Activated gamma-delta T cell treated with Interleukin-2 at 50 U/mL for 16 hours (primary cell): ENCODE data around the gene C16orf78.

Experiments
- DNase-seq: peaks from one replicate; pipeline ENCODE4 v3.0.0-alpha.2; 2020

The C16orf78 gene

GRCh38 chr16:49437344-49437743 lies 63.7 kb downstream of the C16orf78 start:
- no peak for DNase-seq

GRCh38 chr16:49439050-49439449 lies 65.4 kb downstream of the C16orf78 start:
- DNase-seq: no peak

GRCh38 chr16:49439676-49440075 lies 66.1 kb downstream of the C16orf78 start:
- DNase-seq: no peak

- DNase-seq: no peak
These were observed 66.8 kb downstream of the C16orf78 start for GRCh38 chr16:49440156-49441065.

- DNase-seq: peak; percentile 73
These were observed 67.8 kb downstream of the C16orf78 start for GRCh38 chr16:49441366-49441780.

GRCh38 chr16:49442805-49443204 lies 69.2 kb downstream of the C16orf78 start:
- DNase-seq: no peak

GRCh38 chr16:49443576-49443975 lies 70.0 kb downstream of the C16orf78 start:
- DNase-seq: no peak

- DNase-seq: no peak
These were observed 73.2 kb downstream of the C16orf78 start for GRCh38 chr16:49446805-49447204.
